Dedifferentiated amniotic fluid mesenchymal stem cell (primary cell): ENCODE measurements around the gene MICALL2.

Experiments used
- DNase-seq: peaks from one replicate; pipeline ENCODE4 v3.0.0-alpha.2; 2016; ENCODE audit errors: extremely low spot score

Gene MICALL2

DNA sequence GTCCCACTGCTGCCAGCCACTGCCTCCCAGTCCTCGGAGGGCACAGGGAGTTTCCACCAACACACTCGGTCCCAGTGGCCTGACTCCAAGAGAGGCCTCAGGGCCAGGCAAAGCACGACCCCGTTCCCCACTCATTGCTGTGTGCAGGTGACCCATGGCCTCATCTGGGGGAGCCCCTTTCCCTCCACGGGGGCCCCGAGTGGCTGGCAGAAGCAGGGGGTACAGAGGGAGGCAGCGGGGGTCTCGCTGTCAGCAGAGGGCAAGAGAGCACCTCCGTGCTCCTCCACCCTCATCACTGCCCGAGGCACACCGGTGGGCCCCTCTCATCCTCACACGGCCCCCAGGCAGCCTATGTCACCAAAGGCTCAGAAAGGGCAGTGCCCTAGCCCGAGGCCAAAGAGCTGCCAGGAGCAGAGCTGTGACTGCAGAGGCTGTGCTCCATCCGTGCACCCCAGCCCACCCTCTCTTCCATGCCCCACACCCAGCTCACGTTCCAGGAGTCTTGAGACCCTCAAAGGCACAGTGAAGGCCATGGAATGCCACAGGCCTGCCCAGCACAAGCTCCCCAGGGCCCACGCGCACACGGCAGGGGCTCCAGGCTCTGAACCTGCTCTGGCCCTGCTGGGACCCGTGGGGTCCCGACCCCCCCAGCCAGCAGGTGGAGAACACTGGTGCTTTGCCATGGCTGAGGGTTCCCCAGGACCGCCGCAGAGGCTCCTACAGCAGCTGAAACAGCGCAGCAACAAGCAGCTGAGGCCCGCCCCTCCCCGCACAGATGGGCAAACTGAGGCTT, 25.9 kb downstream of the MICALL2 start:
- DNase-seq, result no peak

DNA sequence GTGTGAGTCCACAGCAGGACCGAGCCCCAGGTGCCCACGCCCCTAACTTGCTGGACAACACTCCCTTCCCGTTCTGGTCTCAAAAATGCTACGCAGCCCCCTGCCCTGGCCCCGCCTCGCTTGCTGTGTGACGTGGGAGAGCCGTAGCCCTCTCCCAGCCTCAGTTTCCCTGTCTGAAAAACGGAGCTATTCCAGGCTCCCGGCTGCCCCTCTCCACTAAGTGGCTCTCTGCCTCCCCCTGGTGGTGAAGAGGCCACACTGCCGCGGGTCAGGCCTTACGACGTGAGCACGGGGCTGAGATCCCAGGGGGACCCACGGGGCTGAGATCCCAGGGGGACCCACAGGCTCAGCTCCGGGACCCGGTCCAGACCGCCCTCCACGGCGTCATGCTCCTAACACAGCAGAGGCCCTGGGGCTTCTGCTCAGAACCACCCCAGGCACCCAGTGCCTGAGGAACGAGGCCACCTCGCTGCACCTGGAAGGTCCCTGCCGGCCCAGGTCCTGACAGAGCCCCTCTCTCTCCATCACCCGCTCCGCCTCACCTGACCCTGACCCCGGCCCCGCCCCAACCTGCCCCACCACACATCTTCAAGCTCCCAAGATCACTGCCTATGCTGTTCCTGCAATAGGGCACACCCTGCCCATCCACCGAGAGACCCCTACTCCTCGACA, 26.7 kb downstream of the MICALL2 start:
- peak; percentile 22 for DNase-seq

DNA sequence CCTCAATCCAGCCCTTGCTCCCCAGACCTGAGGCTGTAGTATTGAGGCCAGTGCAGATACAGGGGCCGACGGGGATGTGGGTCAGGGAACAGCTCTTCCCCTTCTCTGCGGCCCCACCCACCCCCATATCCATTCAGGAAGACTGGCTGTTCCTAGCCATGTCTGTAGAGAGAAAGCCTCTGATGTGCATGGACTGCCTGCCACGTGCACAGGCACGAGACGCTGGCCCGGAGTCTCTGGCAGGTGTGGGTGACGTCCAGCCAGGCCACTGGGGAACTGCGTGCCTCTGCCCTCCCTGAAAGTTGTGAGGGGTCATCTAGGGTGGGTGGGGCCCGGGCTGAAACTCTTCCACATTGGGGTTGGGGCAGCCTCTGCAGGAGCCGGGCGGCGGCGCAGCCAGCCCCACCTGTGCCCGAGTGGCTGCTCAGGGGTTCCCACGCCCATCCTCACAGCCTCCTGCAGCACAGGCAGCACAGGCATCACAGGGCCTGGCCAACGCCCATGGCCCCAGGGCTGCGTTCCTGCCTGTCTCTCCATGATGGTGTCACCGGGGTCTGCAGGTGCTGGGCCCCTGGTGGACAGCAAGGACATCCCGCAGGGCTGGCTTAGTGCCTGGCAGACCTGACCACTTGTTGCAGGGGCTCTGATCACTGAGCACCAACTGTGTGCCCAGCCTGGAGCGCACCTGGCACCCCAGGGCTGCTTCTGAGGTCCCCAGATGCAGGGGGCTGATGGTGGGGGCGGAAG, 27.5 kb downstream of the MICALL2 start:
- no peak for DNase-seq

DNA sequence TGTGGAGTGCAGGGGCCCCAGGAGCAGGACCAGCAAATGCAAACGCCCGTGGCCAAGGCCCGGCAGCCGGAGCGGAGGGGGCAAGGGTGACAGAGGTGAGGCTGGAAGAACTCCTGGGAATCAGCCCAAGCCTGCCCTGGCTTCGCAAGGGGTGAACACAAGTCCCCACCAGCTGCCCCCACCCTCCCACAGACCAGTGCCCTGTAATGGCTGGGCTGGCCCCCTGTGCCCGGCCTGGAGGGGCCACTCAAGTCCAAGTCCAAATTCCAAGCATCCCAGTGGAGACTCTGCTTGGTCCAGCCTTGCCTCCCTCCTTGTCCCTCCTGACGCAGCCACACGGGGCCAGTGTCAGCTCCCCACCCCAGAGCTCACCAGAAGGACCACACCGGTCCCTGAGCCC, 28.0 kb downstream of the MICALL2 start:
- no peak for DNase-seq

DNA sequence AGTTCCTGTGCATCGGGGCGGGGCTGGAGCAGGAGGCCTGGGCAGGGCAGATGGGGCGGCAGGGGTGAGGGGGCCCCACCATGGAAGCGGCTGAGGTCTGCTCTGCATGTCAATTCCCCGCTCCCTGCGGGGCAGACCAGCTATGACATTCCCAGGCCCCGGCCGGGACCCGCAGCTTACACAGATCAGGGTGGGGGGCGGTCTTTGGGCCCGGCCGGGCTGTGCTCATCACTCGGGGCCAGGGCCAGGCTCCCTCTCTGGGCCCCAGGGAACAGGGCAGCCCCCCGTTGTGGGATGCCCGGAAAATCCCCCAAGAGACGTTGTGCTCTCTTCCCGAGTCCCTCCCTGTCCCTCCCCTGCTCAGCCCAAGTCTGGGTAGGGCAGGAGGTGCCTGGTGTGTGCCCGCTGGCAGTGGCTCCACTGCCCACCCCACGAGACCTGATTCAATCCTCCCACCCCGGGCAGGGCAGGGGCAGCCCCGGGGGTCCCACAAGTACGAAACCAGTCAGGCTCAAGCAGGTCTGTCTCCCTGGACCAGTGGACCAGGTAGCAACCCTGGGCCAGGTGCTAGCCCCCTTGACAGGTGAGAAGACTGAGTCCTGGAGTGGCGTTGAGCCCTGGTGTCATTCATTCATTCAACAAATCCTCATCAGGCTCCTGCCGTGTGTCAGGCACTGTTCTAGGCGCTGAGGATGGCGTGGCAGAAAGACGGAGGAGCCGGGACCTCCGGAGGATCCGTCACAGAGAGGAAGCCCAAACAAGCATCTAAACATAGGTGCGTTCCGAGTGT, 29.0 kb downstream of the MICALL2 start:
- DNase-seq, result no peak

DNA sequence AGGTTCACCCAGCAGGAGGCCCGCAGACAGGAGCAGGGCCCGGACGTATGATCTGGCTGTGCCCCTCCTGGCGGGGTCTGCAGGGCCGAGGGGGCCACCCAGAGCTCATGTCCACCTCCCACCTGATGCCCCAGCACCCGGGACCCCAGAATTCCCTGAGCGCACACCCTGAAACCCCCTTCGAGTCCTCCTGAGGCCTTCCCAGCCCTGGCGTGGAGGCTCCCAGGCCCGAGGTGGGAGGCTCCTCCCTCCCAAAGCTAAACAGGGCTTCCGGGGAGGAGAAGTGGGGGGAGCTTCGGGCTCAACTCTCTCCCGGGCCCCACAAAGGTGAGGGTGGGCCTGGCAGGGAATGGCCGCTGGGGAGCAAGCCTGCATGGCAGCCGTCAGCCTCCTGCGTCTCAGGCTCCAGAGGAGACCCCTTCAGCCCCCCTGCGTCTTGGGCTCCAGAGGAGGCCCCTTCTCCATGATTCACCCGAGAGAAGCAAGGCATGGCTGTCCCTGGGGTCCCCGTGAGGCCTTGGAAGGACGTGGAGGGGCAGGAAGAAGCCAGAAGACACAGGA, 30.2 kb downstream of the MICALL2 start:
- no peak for DNase-seq

DNA sequence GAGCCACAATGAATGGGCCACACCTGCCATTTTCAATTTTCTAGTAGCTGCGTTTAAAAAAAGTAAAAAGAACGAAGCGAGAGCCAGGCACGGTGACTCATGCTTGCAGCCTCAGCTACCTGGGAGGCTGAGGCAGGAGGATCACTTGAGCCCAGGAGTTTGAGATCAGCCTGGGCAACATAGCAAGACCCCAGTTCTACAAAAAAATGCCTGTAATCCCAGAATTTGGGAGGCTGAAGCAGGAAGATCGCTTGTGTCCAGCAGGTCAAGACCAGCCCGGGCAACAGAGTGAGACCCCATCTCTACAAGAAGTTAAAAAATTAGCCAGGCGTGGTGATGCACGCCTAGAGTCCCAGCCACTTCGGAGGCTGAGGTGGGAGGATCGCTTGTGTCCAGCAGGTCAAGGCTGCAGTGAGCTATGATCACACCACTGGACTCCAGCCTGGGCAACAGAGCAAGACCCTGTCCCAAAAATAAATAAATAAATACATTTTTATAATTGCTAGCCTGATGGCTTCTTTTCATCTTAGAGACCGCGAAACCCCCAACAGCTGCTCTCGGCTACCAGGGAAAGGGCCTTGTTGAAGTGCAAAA, 32.1 kb downstream of the MICALL2 start:
- DNase-seq, result no peak

DNA sequence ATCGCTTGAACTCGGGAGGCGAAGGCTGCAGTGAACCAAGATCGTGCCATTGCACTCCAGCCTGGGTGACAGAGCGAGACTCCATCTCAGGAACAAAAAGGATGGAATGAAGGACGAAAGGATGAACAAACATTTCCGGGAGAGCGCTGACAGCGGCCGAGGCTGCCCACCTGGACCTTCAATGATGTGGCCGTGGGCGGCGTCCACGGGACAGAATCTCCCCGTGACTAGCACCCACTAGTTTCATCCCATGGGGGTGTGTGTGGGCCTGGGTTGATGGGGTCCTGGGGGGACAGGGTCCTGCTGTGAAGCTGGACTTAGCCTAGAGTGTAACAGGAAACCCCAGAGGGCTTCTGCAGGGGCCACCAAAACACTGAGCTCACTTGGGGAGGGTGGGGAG, 32.8 kb downstream of the MICALL2 start:
- no peak for DNase-seq

DNA sequence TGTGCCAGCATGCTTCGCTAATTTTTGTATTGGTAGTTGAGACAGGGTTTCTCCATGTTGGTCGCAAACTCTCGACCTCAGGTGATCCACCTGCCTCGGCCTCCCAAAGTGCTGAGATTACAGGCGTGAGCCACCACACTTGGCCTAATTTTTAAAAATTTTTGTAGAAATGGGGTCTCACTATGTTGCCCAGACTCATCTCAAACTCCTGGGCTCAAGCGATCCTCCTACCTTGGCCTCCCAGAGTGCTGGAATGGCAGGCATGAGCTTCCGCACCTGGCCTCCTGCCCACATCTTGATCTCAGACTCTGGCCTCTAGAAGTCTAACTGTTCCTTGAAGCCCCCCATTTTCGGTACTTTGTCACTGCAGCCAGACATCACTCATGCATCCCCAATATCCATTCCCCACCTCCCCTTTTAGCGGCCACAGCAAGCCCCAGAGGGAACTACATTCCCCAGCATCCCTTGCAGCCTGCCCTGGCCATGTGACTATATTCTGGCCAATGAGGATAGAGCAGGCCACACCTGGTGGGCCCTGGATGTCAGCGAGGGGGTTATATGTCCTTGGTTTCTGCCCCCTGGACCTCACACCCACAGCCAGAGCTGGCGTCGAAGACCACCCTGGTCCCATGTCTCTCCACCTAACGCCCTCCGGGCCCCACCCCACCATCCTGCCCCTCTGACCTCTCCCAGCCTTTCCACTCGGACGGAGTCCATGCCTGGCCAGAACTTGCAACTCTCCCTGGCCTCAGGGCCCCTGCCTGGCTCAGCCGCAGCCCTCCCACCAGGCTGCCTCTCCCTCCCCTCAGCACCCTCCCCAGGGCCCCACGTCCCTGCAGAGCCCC, 33.8 kb downstream of the MICALL2 start:
- no peak for DNase-seq

DNA sequence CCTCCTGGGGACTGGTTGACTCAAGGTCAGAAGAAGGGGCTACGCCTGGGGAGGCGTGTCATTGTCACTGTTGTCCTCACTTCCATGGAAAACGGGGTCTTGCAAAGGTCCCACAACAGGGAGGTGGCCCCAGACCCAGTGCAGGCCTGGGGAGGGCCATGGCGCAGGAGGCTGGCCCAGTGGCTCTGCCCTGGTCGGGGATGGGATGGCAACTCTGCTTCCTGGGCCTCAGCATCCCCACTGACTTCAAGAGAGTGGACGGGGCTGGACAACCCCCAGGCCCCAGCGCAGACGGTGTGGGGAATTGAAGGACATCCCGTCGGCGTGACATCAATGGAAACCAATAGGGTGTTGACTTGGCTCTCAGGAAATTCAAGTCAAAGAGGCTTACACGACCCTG, 35.2 kb downstream of the MICALL2 start:
- DNase-seq, result no peak

DNA sequence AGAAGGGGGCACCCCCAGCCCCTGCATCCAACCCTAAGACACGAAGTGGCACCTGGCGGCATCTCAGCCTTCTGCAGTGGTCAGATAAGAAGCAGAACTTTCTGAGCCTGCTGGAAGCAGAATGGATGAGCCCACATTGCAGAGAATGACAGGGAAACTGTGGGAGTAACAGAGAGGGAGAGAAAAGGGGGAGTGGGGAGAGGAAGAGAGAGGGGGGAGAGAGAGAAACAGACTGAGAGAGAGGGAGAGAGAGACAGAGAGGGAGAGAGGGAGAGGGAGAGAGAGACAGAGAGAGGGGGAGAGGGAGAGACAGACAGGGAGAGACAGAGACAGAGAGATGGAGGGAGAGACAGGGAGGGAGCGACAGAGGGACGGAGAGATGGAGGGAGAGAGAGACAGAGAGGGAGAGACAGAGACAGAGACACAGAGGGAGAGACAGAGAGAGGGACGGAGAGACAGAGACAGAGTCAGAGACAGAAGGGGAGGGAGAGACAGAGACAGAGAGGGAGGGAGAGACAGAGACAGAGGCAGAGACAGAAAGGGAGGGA, 35.9 kb downstream of the MICALL2 start:
- DNase-seq, result no peak

DNA sequence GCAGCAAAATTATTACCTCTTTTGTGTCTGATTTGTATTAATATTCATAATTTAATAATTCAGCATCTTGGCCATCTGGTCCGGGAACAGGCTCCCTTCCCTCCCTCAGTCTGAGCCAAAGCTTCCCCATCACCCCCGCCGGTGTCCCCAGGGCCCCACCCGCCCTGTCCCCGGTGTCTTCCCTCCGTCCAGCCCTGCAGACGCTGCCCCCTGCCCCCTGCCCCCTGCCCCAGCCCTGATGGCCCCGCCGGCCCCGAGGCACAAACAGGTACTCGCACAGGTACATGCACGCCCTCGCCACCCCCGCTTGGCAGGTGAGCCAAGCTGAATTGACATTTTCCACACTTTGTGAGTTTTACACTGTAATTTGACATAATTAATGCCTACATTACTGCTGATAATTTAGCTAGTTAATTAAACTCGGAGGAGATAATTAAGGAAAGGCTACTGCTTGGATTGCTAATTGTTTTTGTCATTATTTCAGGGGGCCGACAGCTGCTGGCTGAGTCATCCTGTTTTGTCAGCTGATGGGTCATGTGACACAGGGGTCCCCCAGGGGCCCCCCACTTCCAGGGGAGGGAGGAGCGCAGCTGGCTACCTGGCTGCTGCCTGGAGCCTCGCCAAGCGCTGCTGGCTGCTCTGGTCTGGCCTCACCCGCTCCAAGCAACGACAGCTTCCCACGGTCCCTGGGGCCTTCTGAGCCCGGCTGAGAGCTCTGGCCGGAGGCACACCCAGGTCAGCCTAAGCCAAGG, 36.6 kb downstream of the MICALL2 start:
- no peak for DNase-seq

DNA sequence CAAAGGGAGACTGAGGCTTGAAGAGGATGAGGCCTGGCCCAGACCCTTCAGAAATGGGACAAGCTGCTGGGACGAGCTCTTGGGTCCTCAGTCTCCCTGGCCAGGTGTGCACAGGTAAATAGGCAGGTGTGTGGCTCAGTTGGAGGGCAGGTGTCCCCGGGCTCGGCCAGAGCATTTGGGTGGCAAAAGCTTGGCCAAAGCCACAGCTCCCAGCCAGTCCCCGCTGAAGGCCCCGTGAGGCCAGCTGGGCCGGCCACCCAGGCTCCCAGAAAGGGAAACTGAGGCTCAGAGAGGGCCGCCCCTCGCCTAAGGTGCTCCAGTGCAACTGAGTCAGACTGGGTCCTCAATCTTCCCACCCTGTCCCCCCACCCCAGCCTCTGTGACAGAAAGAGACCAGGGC, 37.3 kb downstream of the MICALL2 start:
- no peak for DNase-seq

DNA sequence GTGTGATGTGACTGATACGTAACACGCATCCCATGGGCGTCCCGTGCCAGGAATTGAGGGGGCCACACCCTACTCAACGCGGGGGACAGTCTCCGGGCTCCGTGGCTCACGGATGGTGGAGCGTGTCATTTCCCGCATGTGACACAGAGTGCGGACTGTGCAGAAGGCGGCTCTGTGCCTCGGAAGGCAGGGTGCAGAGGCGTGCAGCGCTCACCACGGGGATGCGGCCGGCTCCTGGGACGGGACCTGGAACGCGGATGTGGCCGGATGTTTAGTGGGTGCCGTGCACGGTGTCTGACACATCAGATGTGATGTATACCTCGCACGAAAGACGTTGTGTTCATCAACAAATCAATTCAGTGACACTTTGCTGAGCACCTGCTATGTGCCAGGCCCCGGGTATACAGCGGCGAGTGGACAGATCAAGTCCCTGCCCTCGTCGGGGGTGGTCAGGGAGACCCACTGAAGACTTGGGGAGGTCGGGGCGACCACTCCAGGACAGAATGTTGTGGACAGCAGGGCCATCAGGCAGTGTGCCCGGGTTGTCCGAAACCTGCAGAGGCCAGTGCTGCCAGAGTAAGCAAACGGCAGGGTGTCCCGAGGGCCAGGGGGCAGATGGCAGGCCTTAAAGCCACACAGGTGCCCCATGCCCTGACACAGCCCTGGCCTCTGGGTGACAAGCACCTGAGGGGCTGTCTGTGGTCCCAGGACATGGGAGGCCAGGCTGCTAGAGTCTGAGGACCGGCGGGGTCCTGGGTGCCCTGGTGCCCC, 38.1 kb downstream of the MICALL2 start:
- DNase-seq, result no peak

DNA sequence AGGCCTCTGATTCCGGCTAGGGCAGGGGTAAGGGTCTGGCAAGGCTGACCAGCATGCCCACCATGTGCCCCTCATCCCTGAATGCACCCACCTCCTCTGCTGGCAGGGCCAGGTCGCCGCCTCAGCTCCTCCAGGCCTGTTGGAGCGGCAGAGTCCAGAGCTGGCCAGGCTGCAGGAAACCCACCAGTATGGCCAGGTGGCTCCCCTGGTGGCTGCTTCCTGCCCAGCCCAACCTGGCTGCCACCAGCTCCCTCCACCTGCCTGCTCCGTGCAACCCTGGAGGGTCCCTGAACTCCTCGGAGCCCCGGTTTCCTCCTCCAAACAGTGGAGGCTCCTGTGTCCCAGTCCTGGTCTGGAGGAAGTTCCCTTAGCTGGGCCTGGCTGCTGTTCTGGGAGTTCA, 39.6 kb downstream of the MICALL2 start:
- DNase-seq, result no peak

DNA sequence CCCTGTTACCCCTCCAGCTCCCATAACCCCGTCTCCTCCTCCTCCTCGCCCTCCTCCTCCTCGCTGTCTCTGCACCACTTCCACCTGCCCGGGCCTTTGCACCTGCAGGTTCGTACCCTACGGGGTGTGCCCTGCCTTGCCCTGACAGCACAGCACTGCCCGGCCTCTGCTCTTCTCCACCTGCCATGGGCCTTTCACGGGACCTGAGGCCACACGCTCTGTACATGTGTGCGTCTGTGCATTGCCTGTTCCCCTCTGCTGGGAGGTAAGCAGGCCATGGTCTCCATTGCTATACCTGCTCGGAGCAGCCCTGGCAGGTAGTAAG, 40.0 kb downstream of the MICALL2 start:
- DNase-seq, result no peak

DNA sequence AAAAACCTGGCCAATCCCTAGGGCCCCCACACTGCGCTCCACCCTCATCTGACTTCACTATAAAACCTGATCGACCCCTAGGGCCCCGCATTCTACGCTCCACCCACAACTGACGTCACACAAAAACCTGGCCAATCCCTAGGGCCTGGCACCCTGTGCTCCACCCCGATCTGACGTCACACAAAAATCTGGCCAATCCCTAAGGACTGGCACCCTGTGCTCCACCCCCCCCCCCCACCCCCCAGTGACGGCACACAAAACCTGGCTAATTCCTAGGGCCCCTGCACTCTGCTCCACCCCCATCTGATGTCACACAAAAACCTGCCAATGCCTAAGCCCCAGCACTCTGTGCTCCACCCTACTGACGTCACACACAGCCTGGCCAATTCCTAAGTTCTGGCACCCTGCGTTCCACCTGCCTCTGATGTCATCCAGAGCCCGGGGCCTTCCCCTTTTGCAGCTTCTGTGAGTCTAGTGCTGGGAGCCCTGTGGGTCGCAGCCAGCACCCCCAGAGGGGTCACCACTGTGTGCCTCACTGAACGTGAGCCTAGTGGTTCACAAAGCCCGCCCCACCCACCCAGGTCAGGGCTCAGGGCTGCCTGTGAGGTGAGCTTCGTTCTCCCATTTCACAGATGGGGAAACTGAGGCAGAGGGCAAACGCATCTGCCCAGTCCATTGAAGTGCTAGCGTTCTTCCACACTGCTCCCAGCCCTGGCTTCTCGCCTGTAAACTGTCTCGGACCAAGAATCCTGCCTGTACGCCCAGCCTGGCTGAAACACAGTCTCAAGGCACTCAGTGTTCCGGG, 40.6 kb downstream of the MICALL2 start:
- DNase-seq, result no peak
